SK-N-SH (cell line): Measurements from ENCODE around the gene KEAP1.

Experiments used
- ELF1 ChIP-seq: IDR thresholded peaks from 2 replicates; pipeline ENCODE4 v1.4.0; 2012
- POLR2AphosphoS5 ChIP-seq: IDR thresholded peaks from 2 replicates; pipeline ENCODE4 v1.6.1; 2012; ENCODE audit warnings: low read depth, low read length
- SMC3 ChIP-seq: IDR thresholded peaks from 2 replicates; pipeline ENCODE4 v1.6.1; 2012; ENCODE audit warnings: low read depth, low read length, improper control_type of control experiment
- TF ChIP-seq, protein P1 (sequence below): fragments of 150-350 bp; IDR thresholded peaks from 2 replicates; pipeline ENCODE4 v1.6.1; 2016; ENCODE audit warnings: mild to moderate bottlenecking, low read depth, low read length
- TF ChIP-seq, protein P2 (sequence below): fragments of 200-600 bp; sonication (generic); IDR thresholded peaks from 2 replicates; pipeline ENCODE4 v1.6.1; 2017; ENCODE audit warnings: antibody characterized with exemption, mild to moderate bottlenecking, moderate library complexity

DNA sequence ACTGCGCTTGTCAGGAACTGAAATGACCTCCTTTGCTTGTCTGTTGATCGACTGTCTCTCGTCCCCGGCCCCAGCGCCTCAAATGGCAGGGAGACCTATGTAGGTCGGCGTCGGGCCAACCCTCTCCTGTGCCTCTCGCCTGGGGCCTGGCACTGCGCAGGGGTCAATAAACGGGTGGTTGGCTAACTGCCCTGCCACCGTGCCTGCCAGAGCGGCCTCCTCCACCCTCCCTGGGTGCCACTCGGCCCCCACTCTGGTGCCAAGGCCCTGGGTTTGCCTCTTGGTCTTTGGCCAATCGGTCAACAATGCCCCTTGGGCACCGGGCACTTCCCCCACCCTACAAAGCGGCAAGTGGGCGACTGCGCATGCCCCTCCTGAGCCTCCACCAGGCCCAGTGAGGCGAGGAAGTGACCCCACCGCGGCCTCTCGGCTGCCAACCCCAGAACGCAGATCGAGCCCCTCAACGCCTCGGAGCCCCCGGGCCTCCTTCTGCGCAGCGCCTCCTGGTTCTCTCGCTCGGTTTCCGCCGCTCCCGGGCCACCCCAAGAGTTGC lies 1.1 kb downstream of the KEAP1 start:
- TF ChIP-seq POLR2AphosphoS5 (peak; percentile 53; the same call in 1 of the 2 replicates), ELF1 (no peak), SMC3 (no peak)
- TF ChIP-seq, protein P1, sequence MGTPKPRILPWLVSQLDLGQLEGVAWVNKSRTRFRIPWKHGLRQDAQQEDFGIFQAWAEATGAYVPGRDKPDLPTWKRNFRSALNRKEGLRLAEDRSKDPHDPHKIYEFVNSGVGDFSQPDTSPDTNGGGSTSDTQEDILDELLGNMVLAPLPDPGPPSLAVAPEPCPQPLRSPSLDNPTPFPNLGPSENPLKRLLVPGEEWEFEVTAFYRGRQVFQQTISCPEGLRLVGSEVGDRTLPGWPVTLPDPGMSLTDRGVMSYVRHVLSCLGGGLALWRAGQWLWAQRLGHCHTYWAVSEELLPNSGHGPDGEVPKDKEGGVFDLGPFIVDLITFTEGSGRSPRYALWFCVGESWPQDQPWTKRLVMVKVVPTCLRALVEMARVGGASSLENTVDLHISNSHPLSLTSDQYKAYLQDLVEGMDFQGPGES: no peak
- TF ChIP-seq, protein P2, sequence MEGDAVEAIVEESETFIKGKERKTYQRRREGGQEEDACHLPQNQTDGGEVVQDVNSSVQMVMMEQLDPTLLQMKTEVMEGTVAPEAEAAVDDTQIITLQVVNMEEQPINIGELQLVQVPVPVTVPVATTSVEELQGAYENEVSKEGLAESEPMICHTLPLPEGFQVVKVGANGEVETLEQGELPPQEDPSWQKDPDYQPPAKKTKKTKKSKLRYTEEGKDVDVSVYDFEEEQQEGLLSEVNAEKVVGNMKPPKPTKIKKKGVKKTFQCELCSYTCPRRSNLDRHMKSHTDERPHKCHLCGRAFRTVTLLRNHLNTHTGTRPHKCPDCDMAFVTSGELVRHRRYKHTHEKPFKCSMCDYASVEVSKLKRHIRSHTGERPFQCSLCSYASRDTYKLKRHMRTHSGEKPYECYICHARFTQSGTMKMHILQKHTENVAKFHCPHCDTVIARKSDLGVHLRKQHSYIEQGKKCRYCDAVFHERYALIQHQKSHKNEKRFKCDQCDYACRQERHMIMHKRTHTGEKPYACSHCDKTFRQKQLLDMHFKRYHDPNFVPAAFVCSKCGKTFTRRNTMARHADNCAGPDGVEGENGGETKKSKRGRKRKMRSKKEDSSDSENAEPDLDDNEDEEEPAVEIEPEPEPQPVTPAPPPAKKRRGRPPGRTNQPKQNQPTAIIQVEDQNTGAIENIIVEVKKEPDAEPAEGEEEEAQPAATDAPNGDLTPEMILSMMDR: 0 out of 2 replicates have a peak, but pooled peaks have one; percentile 18
